HepG2 (cell line): ENCODE results near the gene OR4B1. TPM values are rescaled to one million over a fixed set of nuclear protein-coding genes. Genes with fewer than 3 reads are reported as not detected.

ENCODE experiments used
- ATAC-seq: fragments of 200-7000 bp; cut with Tn5 transposase; 3 replicates; pipeline ENCODE4 v1.9.1; 2020; ENCODE audit warnings: mild to moderate bottlenecking, moderate library complexity
- BruUV-seq: library from RNA; stranded (reverse); fragments of 400-500 nt; replicated peaks from 2 replicates; lab custom pipeline; 2021; lab: Mats Ljungman, UMichigan
- CTCF ChIA-PET: fragments of 300-600 bp; formaldehyde crosslinking; extraction: SDS; loops from one replicate; lab custom pipeline; 2021; ENCODE audit warnings: low total read pairs, inconsistent platforms, low intra/inter-chr PET ratio; lab: Yijun Ruan, JAX
- POLR2A ChIA-PET: fragments of 350-600 bp; sonication (Branson Sonifier 250); formaldehyde crosslinking; loops from one replicate; lab custom pipeline; 2020; ENCODE audit warnings: antibody characterized with exemption, inconsistent platforms; lab: Yijun Ruan, JAX
- DNase-seq: peaks from one replicate; pipeline ENCODE4 v3.0.0-alpha.2; 2015; ENCODE audit warnings: low spot score
- FAIRE-seq: peaks from 3 replicates; lab custom pipeline; 2011; peaks lifted over from hg19 to GRCh38; lab: Jason Lieb, UNC
- H2AFZ ChIP-seq: one replicate; pipeline ENCODE4 v1.6.1; 2011; ENCODE audit warnings: low read length, inconsistent platforms
- H3K27ac ChIP-seq: fragments of 300-600 bp; 3 replicates; pipeline ENCODE4 v1.8.0; 2011; ENCODE audit warnings: mixed run types, mild to moderate bottlenecking, mixed read lengths, low read length, inconsistent platforms; ENCODE audit not compliant: insufficient read depth; ENCODE audit errors: extremely low read length
- H3K27me3 ChIP-seq, 2 experiments: fragments of 200-600 bp in 1 of 2; 2 replicates in 1 of 2; 3 replicates in 1 of 2; pipeline versions ENCODE4 v1.6.0 to v1.8.0; 2011; ENCODE audit warnings: low read length in 2 of 2, mild to moderate bottlenecking in 2 of 2, moderate library complexity in 2 of 2, inconsistent platforms in 1 of 2; ENCODE audit not compliant: insufficient read depth in 2 of 2, control insufficient read depth in 1 of 2
- H3K36me3 ChIP-seq, 2 experiments: fragments of 200-600 bp in 1 of 2; replicated peaks in 1 of 2; 2 replicates in 1 of 2; 3 replicates in 1 of 2; pipeline versions ENCODE4 v1.5.1 to v1.8.0; 2011; ENCODE audit warnings: low read length in 2 of 2, inconsistent platforms in 1 of 2; ENCODE audit not compliant: insufficient read depth in 2 of 2, control insufficient read depth in 1 of 2
- H3K4me1 ChIP-seq: 2 replicates; pipeline ENCODE4 v1.5.1; 2012; ENCODE audit warnings: low read length, inconsistent platforms; ENCODE audit not compliant: insufficient read depth
- H3K4me2 ChIP-seq: 2 replicates; pipeline ENCODE4 v1.6.0; 2011; ENCODE audit warnings: low read depth, low read length, inconsistent platforms
- H3K4me3 ChIP-seq, 3 experiments: fragments of 200-600 bp in 1 of 3; sonication (generic), shearing (Covaris generic) in 1 of 3; replicated peaks in 1 of 3; 2 replicates each; pipeline ENCODE4 v1.5.1; 2011 to 2016; ENCODE audit warnings: low read length in 3 of 3, inconsistent platforms in 2 of 3, low read depth in 2 of 3, mild to moderate bottlenecking in 2 of 3, control low read depth in 1 of 3, mixed read lengths in 1 of 3; ENCODE audit not compliant: insufficient read depth in 1 of 3
- H3K79me2 ChIP-seq: one replicate; pipeline ENCODE4 v1.6.1; 2011; ENCODE audit warnings: low read length, inconsistent platforms; ENCODE audit not compliant: insufficient read depth
- H3K9ac ChIP-seq: 2 replicates; pipeline ENCODE4 v1.6.0; 2011; ENCODE audit warnings: mild to moderate bottlenecking, low read depth, low read length, inconsistent platforms; ENCODE audit not compliant: insufficient read depth
- H3K9me3 ChIP-seq: 2 replicates; pipeline ENCODE4 v1.5.1; 2012; ENCODE audit warnings: mild to moderate bottlenecking, low read length
- H4K20me1 ChIP-seq: 2 replicates; pipeline ENCODE4 v1.6.0; 2011; ENCODE audit warnings: inconsistent platforms, mild to moderate bottlenecking, low read length, moderate library complexity; ENCODE audit not compliant: insufficient read depth
- ATRX ChIP-seq: sonication (generic); formaldehyde crosslinking; IDR thresholded peaks from 2 replicates; pipeline ENCODE4 v1.4.0; 2020; ENCODE audit warnings: missing genetic modification reagents, borderline replicate concordance
- BRD4 ChIP-seq: sonication (generic); formaldehyde crosslinking; IDR thresholded peaks from 2 replicates; pipeline ENCODE4 v1.4.0; 2020; ENCODE audit warnings: missing genetic modification reagents
- MEIS2 ChIP-seq: sonication (generic); formaldehyde crosslinking; IDR thresholded peaks from 2 replicates; pipeline ENCODE4 v1.9.0; 2021; ENCODE audit warnings: mild to moderate bottlenecking, missing genetic modification reagents
- MIXL1 ChIP-seq: IDR thresholded peaks from 2 replicates; pipeline ENCODE4 v1.6.1; 2016
- NCOA2 ChIP-seq: sonication (generic); formaldehyde crosslinking; IDR thresholded peaks from 2 replicates; pipeline ENCODE4 v1.8.0; 2022; ENCODE audit warnings: inconsistent platforms
- PBX2 ChIP-seq: IDR thresholded peaks from 2 replicates; pipeline ENCODE4 v1.6.1; 2016; ENCODE audit warnings: control low read depth
- POGK ChIP-seq: sonication (generic); formaldehyde crosslinking; conservative IDR thresholded peaks from 2 replicates; pipeline ENCODE4 v1.8.0; 2022; ENCODE audit warnings: mild to moderate bottlenecking, moderate library complexity, missing genetic modification reagents
- RAD51 ChIP-seq: fragments of 450-650 bp; IDR thresholded peaks from 2 replicates; pipeline ENCODE4 v1.6.1; 2016; ENCODE audit warnings: borderline replicate concordance
- ZUFSP ChIP-seq: sonication (generic); formaldehyde crosslinking; IDR thresholded peaks from 2 replicates; pipeline ENCODE4 v1.9.0; 2021; ENCODE audit warnings: missing genetic modification reagents, mild to moderate bottlenecking, borderline replicate concordance
- WGBS: methylation state at CpG from one replicate; pipeline ENCODE4 v1.1.6; 2017; ENCODE audit warnings: low lambda C conversion rate; 5-methylcytosine and 5-hydroxymethylcytosine counted together
- in situ Hi-C: cut with HindIII; loops from 2 replicates; pipeline ENCODE4 v1.10.0; 2017; ENCODE audit warnings: low pct_unique_long_range_greater_than_20kb; ENCODE audit not compliant: extremely low pct_ligation_motif_present
- intact Hi-C: fragments of 100-400 bp; cut with micrococcal nuclease; formaldehyde crosslinking; loops from one replicate; pipeline ENCODE4 v1.10.0; 2022; ENCODE audit not compliant: unreplicated experiment
- polyA plus RNA-seq, 8 experiments: library from polyadenylated mRNA; depleted of rRNA in 3 of 8; stranded (reverse) in 7 of 8; unstranded in 1 of 8; fragments of >200 nt; fragmentation: Illumina TruSeq in 4 of 8; extraction: Trizol in 4 of 8; gene quantifications; 2 replicates each; pipeline versions ENCODE4 v1.2.1 to v1.2.3, GENCODE V29; 2011 to 2016; ENCODE audit warnings: low read depth in 4 of 8, missing spikeins in 1 of 8, mixed read lengths in 1 of 8; ENCODE audit not compliant: insufficient read depth in 1 of 8
- total RNA-seq, 5 experiments: library from RNA; depleted of rRNA; stranded (reverse); fragments of >200 nt; fragmentation: Illumina TruSeq; extraction: Trizol; gene quantifications; 2 replicates each; pipeline ENCODE4 v1.2.3, GENCODE V29; 2016; ENCODE audit warnings: low read depth in 1 of 5

The OR4B1 gene
- total and polyA plus RNA-seq, 2 of the 13 experiments (the other 11 are each of a cell fraction or from before 2014, with no cell fraction given) = not detected

- ATAC-seq (no peak), FAIRE-seq (no peak)
- Histone ChIP-seq H2AFZ (no peak overlapping the region), H3K4me2 (no peak overlapping the region), H3K27ac (no peak overlapping the region), H3K9me3 (no peaks in the 10 kb centered on the region), H3K4me3 (no peak overlapping the region)
- intact Hi-C loops = no loop called here
- no TSS peak for BruUV-seq
- WGBS = 4% methylated on average over 3 of the region's 3 CpGs
- in situ Hi-C loops = no loop called here
- TF ChIP-seq MIXL1 (CRISPR knock-in tag) (no peak), MEIS2 (CRISPR knock-in tag) (no peak), RAD51 (no peak), ATRX (CRISPR knock-in tag) (no peak), PBX2 (no peak), NCOA2 (CRISPR knock-in tag) (no peak), ZUFSP (no peak), BRD4 (CRISPR knock-in tag) (no peak), POGK (CRISPR knock-in tag) (no peak)
- TF ChIP-seq, all 625 proteins: peak for 0
- H3K36me3 ChIP-seq = no peaks in the 10 kb centered on the region
- POLR2A ChIA-PET = no interaction called here
- no peaks in the 10 kb centered on the region for H3K79me2 ChIP-seq
- DNase-seq = no peak
- no peak overlapping the region for H3K9ac ChIP-seq
- H4K20me1 ChIP-seq = no peaks in the 10 kb centered on the region
- H3K27me3 ChIP-seq = no peaks in the 10 kb centered on the region
- H3K4me1 ChIP-seq = no peaks in the 10 kb centered on the region
- CTCF ChIA-PET = no interaction called here
Measured at GRCh38 chr11:48242501-48242900, 25.9 kb downstream of the OR4B1 start.
